Prostate gland (tissue), 2 donors: ENCODE results near the gene C11orf71.

Experiments
- CTCF ChIP-seq, 4 experiments: fragments of 200-600 bp in 2 of 4; fragments of 450-650 bp in 2 of 4; sonication (generic) in 2 of 4; IDR thresholded peaks; 1 replicate in 3 of 4; 2 replicates in 1 of 4; pipeline ENCODE4 v1.5.1; 2016 to 2019; ENCODE audit warnings: antibody characterized with exemption in 4 of 4, mild to moderate bottlenecking in 2 of 4, moderate library complexity in 2 of 4
- POLR2AphosphoS5 ChIP-seq: sonication (generic); formaldehyde crosslinking; IDR thresholded peaks from one replicate; pipeline ENCODE4 v1.6.1; 2017; ENCODE audit warnings: antibody characterized with exemption

- TF ChIP-seq POLR2AphosphoS5 = no peak
- TF ChIP-seq CTCF (IDR thresholded peaks at IDR 0.05) = no peak
Observed at GRCh38 chr11:114362958-114363357, 37.4 kb downstream of the C11orf71 start.
